OCI-LY1 (cell line): Measurements from ENCODE around the gene SCN1B.
"Not testable (repeated sequence)": the region's sequence is repeated elsewhere in the genome, so short reads cannot be mapped to it uniquely, and the experiment has no call there.

Experiments
- H2AFZ ChIP-seq: fragments of 200-600 bp; sonication (generic), shearing (Covaris generic); 2 replicates; pipeline ENCODE4 v1.6.0; 2014; ENCODE audit warnings: antibody characterized with exemption, mild to moderate bottlenecking, low read length
- H3F3A ChIP-seq: fragments of 200-600 bp; sonication (generic), shearing (Covaris generic); 2 replicates; pipeline ENCODE4 v1.6.0; 2014; ENCODE audit warnings: mild to moderate bottlenecking, antibody characterized with exemption, low read length, moderate library complexity; ENCODE audit not compliant: insufficient read depth
- H3K27ac ChIP-seq: fragments of 200-600 bp; sonication (generic); 2 replicates; pipeline ENCODE4 v1.5.1; 2014; ENCODE audit warnings: low read length, mixed run types, mild to moderate bottlenecking, low read depth; ENCODE audit not compliant: poor library complexity, severe bottlenecking
- H3K27me3 ChIP-seq: fragments of 200-600 bp; sonication (generic); 2 replicates; pipeline ENCODE4 v1.6.0; 2014; ENCODE audit warnings: antibody characterized with exemption, mild to moderate bottlenecking, low read length, moderate library complexity; ENCODE audit not compliant: insufficient read depth
- H3K36me3 ChIP-seq: fragments of 200-600 bp; sonication (generic); 2 replicates; pipeline ENCODE4 v1.6.1; 2014; ENCODE audit warnings: mild to moderate bottlenecking, antibody characterized with exemption, low read length, moderate library complexity, mixed read lengths; ENCODE audit not compliant: insufficient read depth
- H3K4me1 ChIP-seq: fragments of 200-600 bp; sonication (generic); 2 replicates; pipeline ENCODE4 v1.5.1; 2014; ENCODE audit warnings: mild to moderate bottlenecking, low read length, moderate library complexity; ENCODE audit not compliant: insufficient read depth, severe bottlenecking
- H3K4me2 ChIP-seq: fragments of 200-600 bp; sonication (generic), shearing (Covaris generic); 2 replicates; pipeline ENCODE4 v1.6.1; 2014; ENCODE audit warnings: low read length
- H3K4me3 ChIP-seq: fragments of 200-600 bp; sonication (generic); 2 replicates; pipeline ENCODE4 v1.5.1; 2014; ENCODE audit warnings: low read length, low read depth, mild to moderate bottlenecking, mixed read lengths; ENCODE audit not compliant: poor library complexity, severe bottlenecking
- H3K79me2 ChIP-seq: fragments of 200-600 bp; shearing (Covaris generic); 2 replicates; pipeline ENCODE4 v1.6.1; 2016; ENCODE audit warnings: mixed run types, low read length, mixed read lengths; ENCODE audit not compliant: insufficient read depth
- H3K9ac ChIP-seq: fragments of 200-600 bp; sonication (generic), shearing (Covaris generic); 2 replicates; pipeline ENCODE4 v1.6.1; 2014; ENCODE audit warnings: mild to moderate bottlenecking, low read length, mixed read lengths
- H3K9me2 ChIP-seq: fragments of 200-600 bp; sonication (generic), shearing (Covaris generic); 2 replicates; pipeline ENCODE4 v1.6.1; 2014; ENCODE audit warnings: low read depth, mild to moderate bottlenecking, low read length, mixed read lengths
- H3K9me3 ChIP-seq: fragments of 200-600 bp; shearing (Covaris generic); 2 replicates; pipeline ENCODE4 v1.6.1; 2014; ENCODE audit warnings: low read length, mixed read lengths
- H4K20me1 ChIP-seq: fragments of 200-600 bp; sonication (generic), shearing (Covaris generic); 2 replicates; pipeline ENCODE4 v1.6.0; 2016; ENCODE audit warnings: mild to moderate bottlenecking, low read length; ENCODE audit not compliant: insufficient read depth
- CTCF ChIP-seq: fragments of 200-600 bp; sonication (generic), shearing (Covaris generic); IDR thresholded peaks from 2 replicates; pipeline ENCODE4 v1.5.1; 2017; ENCODE audit warnings: mild to moderate bottlenecking, antibody characterized with exemption, low read length, moderate library complexity, mixed read lengths
- EZH2 ChIP-seq: fragments of 200-600 bp; sonication (generic), shearing (Covaris generic); IDR thresholded peaks from 2 replicates; pipeline ENCODE4 v1.8.0; 2017; ENCODE audit warnings: borderline replicate concordance, mixed run types, mild to moderate bottlenecking, antibody characterized with exemption, low read length, moderate library complexity, mixed read lengths

Gene SCN1B

GRCh38 chr19:35006342-35006998 is 23.8 kb upstream of the SCN1B start:
- Histone ChIP-seq H3K4me2 (no peak overlapping the region), H3K9me2 (no peaks in the 10 kb centered on the region), H3K36me3 (peaks cover 72% of the 10 kb centered on the region), H3K27ac (no peak overlapping the region), H3K79me2 (peaks cover 23% of the 10 kb centered on the region), H3K27me3 (no peaks in the 10 kb centered on the region), H2AFZ (no peak overlapping the region), H3K4me1 (peaks cover 24% of the 10 kb centered on the region), H3K9ac (no peak overlapping the region), H3F3A (no peaks in the 10 kb centered on the region), H3K9me3 (no peaks in the 10 kb centered on the region), H3K4me3 (no peak overlapping the region), H4K20me1 (no peaks in the 10 kb centered on the region)
- TF ChIP-seq EZH2 (no peak), CTCF (no peak)

- Histone ChIP-seq H2AFZ (no peak overlapping the region), H3K27ac (no peak overlapping the region), H3K27me3 (no peaks in the 10 kb centered on the region), H3K4me2 (no peak overlapping the region), H3K9ac (no peak overlapping the region), H3K4me1 (peaks cover 19% of the 10 kb centered on the region), H4K20me1 (no peaks in the 10 kb centered on the region), H3K9me2 (no peaks in the 10 kb centered on the region), H3F3A (no peaks in the 10 kb centered on the region), H3K79me2 (peaks cover 19% of the 10 kb centered on the region), H3K4me3 (no peak overlapping the region), H3K36me3 (peaks cover 75% of the 10 kb centered on the region), H3K9me3 (no peaks in the 10 kb centered on the region)
- TF ChIP-seq EZH2 = no peak
- TF ChIP-seq CTCF = no peak
Measured at GRCh38 chr19:35006999-35007365, 23.3 kb upstream of the SCN1B start.

GRCh38 chr19:35007427-35007826 is 22.8 kb upstream of the SCN1B start:
- not testable (repeated sequence) for H3K27me3 ChIP-seq, H3K9ac ChIP-seq, H3K9me3 ChIP-seq, H3K4me3 ChIP-seq, H3K9me2 ChIP-seq, H3K27ac ChIP-seq, H4K20me1 ChIP-seq, H3K4me2 ChIP-seq, H3F3A ChIP-seq, H2AFZ ChIP-seq
- peaks cover 77% of the 10 kb centered on the region for H3K36me3 ChIP-seq
- H3K79me2 ChIP-seq = peaks cover 17% of the 10 kb centered on the region
- H3K4me1 ChIP-seq = peaks cover 14% of the 10 kb centered on the region

GRCh38 chr19:35008891-35009341 is 21.4 kb upstream of the SCN1B start:
- no peaks in the 10 kb centered on the region for H3K27me3 ChIP-seq
- H4K20me1 ChIP-seq = no peaks in the 10 kb centered on the region
- H3K36me3 ChIP-seq = peaks cover 79% of the 10 kb centered on the region
- H3K9me2 ChIP-seq = no peaks in the 10 kb centered on the region
- H3F3A ChIP-seq = no peaks in the 10 kb centered on the region
- no peak overlapping the region for H3K4me3 ChIP-seq
- peaks cover 6% of the 10 kb centered on the region; the same call in 1 of the 2 replicates for H3K79me2 ChIP-seq
- no peak overlapping the region for H3K27ac ChIP-seq
- no peak overlapping the region for H2AFZ ChIP-seq
- no peak overlapping the region for H3K9ac ChIP-seq
- no peak overlapping the region for H3K4me2 ChIP-seq
- H3K9me3 ChIP-seq = no peaks in the 10 kb centered on the region
- peaks cover 4% of the 10 kb centered on the region for H3K4me1 ChIP-seq
- no peak for TF ChIP-seq CTCF
- no peak for TF ChIP-seq EZH2
